NCI-H1930 (cell line): ENCODE results near the gene SMURF2.
A peak's percentile ranks its signal among the peaks of the same experiment; 100 is the strongest.
"Not testable (repeated sequence)": the region's sequence is repeated elsewhere in the genome, so short reads cannot be mapped to it uniquely, and the experiment has no call there.

ENCODE experiments used
- DNase-seq, 2 experiments: peaks; one replicate each; lab custom pipeline; 2025; lab: John Stamatoyannopoulos, UW

SMURF2 gene

GRCh38 chr17:64661976-64662773, at the start of gene SMURF2:
Gene SMURF2, minus strand, starts transcription at chr17:64662307. Its CDS starts 427 bp downstream, at chr17:64661880.
- peak; percentile 34 to 44 for DNase-seq

GRCh38 chr17:64709481-64709880, 47.4 kb upstream of the SMURF2 start:
- no peak for DNase-seq

DNA sequence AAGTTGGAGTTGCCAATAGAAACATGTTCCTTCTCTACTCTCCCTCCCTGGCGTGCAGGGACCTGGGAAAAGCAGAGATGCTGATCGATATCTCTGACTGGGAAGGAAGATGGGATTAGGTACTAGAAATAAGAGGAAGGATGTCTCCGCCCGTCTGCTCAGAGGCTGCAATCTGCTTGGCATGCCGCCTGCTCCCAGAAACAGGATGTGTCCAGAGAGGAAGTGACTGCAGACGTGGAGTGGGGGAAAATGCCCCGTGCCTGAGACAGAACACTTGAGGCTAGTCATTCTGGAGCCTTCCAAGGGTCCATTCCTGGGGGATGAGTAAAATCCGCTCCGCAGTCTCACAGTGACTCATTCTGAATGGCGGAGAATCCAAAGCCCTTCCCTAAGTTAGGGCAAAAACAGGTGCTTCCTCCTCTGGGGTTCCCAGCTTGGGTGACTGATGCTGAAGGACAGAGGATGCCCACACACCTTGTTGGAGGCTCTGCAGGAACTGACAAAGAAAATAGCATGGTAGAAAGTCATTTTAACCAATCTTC, 45.0 kb upstream of the SMURF2 start:
- DNase-seq: no peak

DNA sequence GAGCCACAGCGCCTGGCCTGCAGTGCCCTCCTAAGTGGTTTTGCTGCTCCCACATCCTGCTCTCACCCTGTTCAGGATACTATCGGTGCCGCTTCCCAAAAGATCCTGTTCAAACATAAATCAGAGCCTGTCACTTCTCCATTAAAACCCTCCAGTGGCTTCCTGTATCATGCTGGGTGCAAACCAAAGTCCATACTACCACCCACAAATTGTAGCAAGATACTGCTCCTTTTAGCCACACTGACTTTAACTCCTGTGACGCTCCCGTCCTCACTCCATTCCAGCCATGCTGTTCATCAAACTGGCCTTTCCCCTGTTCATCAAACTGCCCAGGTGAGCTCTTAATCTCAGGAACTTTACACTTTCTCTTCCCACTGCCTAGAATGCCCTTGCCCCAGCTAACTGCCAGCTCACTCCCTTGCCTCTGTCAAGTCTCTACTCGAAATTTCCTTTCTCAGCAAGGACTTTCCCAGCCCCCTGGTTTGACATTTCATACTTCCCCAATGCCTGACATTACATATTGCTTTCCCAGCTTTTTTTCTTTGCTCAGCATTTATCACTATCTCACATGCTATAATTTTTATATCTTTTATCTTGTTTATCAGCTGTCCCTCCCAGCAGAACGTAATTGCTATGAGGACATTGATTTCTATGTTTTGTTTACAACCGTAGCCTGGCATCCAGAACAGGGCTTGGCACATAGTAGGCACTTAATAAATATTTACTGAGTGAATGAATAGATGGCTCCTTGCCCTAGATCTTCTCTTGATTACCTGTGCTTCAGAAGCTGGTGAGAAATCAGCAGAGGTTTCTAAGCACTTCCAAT, 44.3 kb upstream of the SMURF2 start:
- DNase-seq: no peak

DNA sequence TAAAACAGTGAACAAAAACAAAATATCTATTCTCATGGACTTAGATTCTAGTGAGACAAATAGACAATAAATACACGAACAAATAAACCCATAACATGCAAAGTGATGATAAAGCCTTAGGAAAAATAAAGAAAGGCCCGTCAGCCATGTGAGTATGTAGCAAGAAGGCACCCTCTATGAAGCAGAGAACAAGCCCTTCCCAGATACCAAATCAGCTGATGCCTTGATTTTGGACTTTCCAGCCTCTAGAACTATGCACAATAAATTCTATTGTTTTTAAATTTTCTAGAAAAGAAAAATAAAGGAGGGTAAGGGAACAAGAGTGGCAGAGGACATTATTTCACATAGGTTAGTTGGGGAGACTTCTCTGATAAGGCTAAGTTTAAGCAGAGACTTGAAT, 40.7 kb upstream of the SMURF2 start:
- DNase-seq: no peak

DNA sequence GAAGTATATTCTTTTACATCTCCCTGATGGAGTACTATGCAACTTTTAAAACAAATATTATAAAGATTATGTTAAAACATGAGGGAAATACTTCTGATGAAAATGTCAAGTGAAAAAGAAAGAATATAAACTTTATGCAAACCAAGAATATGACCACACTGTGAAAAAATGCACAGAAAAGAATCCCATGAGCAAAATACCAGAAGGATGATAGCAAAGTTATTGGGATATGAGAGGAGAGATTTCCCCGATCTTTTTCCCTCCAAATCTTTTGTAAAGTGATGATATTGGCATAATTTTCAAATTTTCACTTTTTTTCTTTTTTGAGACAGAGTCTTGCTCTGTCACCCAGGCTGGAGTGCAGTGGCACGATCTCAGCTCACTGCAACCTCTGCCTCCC, 36.6 kb upstream of the SMURF2 start:
- DNase-seq: no peak

GRCh38 chr17:64694207-64694606, 32.1 kb upstream of the SMURF2 start:
- no peak for DNase-seq

DNA sequence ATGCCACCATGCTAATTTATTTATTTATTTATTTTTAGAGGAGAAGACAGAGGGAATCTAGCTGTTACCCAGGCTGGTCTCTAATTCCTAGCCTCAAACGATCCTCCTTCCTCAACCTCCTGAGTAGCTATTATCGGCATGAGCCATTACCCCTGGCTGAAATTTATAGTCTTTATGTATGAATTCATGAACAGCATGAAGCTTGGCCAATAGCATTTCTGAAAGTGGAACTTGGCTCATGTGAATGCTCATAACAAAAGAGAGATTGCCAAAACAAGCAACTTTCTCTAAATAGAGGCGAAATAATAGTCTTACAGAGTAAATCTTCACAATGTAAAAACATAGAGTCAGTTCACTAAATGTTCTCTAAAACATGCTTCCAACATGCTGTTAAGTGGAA, 30.1 kb upstream of the SMURF2 start:
- no peak for DNase-seq

GRCh38 chr17:64689106-64689505, 27.0 kb upstream of the SMURF2 start:
- no peak for DNase-seq

DNA sequence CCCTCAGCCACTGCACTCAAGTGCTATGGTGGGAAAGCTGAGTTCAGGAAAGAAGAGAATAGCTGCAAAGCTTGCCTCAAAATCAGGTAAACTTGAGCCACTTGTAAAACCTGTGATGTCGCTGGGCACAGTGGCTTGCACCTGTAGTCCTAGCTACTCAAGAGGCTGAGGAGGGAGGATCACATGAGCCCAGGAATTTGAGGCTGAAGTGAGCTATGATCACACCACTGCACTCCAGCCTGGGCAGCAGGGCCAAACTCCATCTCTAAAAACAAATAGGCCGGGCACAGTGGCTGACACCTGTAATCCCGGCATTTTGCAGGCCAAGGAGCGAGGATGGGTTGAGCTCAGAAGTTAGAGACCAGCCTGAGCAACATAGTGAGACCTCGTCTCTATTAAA, 26.4 kb upstream of the SMURF2 start:
- no peak for DNase-seq

GRCh38 chr17:64687961-64688360, 25.9 kb upstream of the SMURF2 start:
- DNase-seq: no peak

GRCh38 chr17:64687376-64687775, 25.3 kb upstream of the SMURF2 start:
- no peak for DNase-seq

- no peak for DNase-seq
Observed at GRCh38 chr17:64686705-64687104, 24.6 kb upstream of the SMURF2 start.

DNA sequence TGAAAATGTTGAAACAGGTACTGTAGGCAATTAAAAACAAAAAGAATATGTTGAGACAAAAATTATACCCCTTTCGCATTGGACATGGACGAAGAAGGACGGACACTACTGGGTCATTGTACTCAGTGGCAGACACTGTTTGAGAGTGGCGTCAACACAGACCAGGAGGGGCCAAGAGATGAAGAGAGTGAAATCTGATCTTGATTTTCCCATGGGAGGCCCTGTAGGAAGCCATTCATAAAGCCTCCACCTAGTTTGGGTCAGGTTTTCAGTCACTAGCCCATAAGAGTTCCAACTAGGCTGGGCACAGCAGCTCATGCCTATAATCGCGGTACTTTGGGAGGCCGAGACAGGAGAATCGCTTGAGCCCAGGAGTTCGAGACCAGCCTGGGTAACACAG, 23.6 kb upstream of the SMURF2 start:
- DNase-seq: peak; percentile 25 to 30

DNA sequence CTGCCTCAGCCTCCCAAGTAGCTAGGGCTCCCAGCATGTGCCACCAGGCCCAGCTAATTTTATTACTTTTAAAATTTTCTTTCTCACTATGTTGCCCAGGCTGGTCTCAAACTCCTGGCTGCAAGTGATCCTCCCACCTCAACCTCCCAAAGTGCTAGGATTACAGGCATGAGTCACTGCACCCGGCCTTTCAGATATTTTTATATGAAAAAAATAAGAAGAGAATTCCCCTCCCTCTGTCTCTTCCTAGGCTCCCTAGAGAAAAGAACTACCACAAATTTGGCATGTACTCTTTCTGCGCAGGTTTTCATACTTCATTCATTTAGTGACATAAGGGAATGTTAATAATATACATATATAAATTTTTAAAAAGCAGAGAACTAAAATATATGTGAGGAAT, 21.7 kb upstream of the SMURF2 start:
- no peak for DNase-seq

DNA sequence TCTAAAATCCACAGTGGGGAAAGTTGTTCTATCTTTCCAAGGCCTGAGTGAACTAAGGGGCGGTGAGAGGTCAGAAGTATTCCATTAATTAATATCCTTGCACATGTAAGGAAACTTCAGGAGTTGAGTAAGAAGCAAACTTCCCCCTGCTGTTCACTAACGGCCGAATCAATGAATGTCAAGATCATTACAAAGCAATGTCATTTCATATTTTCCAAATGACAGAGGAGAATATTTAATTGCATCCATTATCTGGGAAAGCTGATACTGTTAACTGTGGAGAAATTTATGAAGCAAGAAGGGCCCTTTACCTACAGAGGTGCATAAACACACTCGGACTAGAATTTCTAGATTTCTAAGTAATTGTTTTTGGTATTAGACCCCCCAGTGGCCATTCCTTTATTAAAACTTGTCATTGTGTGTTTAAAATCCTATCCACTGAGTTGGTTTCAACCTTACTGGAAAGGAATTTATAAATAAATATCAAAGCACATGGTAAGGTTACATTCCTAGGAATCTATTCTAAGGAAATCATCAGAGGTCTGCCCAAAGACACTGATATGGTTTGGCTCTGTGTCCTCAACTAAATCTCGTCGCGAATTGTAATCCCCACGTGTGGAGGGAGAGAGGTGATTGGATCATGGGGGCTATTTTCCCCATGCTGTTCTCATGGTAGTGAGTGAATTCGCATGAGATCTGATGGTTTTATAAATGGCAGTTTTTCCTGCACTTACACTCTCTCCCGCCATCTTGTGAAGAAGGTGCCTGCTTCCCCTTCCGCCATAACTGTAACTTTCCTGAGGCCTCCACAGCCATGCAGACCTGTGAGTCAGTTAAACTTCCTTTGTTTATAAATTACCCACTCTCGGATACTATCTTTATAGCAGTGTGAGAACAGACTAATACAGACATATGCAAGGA, 20.4 kb upstream of the SMURF2 start:
- DNase-seq: no peak

GRCh38 chr17:64679710-64680216, 17.7 kb upstream of the SMURF2 start:
- DNase-seq: no peak

DNA sequence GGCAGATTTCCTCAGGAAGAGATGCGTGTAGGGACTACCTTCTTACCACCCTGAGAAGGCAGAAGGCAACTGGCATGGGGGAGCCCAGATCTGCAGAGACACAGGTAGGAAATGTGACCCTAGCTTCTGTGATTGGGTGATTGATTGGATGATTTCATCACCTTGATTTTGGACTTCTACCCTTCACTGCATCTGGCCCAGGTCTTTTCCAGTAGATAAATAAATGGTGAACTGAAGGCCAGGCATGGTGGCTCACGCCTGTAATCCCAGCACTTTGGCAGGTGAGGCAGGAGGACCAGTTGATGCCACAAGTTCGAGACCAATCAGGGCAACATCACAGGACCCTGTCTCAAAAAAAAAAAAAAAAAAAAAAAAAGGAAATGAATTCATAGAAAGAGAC, 14.7 kb upstream of the SMURF2 start:
- DNase-seq: no peak

DNA sequence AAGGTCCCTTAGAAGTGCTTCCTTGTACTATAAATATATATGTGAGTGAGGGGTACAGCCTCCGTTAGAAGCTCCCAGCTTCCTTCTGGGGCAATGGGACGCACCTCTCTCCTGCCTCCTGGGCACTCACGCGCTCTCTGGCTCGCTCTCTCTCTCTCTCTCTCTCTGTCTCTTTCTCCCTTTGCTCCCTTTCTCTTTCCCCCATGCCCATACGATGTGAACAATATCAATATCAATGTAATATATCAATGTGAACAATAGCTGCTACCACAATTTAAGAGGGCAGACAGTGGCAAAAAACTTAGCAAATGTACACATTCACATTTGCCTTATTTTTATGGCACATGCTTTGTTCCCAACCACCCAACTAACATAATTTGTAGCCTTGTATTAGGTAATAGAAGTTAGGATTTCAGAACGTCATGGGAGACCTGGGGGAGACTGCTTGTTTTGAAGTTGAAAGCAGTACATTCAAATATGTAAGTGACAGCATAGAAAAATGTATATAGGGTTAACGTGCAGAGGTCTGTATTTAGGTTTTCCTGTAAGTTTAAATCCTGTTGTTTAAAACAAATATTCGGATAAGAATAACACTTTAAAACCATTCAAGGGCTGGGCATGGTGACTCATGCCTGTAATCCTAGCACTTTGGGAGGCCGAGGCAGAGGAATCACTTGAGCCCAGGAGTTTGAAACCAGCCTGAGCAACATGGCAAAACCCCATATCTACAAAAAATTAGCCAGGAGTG, 8.9 kb upstream of the SMURF2 start:
- not testable (repeated sequence) for DNase-seq

DNA sequence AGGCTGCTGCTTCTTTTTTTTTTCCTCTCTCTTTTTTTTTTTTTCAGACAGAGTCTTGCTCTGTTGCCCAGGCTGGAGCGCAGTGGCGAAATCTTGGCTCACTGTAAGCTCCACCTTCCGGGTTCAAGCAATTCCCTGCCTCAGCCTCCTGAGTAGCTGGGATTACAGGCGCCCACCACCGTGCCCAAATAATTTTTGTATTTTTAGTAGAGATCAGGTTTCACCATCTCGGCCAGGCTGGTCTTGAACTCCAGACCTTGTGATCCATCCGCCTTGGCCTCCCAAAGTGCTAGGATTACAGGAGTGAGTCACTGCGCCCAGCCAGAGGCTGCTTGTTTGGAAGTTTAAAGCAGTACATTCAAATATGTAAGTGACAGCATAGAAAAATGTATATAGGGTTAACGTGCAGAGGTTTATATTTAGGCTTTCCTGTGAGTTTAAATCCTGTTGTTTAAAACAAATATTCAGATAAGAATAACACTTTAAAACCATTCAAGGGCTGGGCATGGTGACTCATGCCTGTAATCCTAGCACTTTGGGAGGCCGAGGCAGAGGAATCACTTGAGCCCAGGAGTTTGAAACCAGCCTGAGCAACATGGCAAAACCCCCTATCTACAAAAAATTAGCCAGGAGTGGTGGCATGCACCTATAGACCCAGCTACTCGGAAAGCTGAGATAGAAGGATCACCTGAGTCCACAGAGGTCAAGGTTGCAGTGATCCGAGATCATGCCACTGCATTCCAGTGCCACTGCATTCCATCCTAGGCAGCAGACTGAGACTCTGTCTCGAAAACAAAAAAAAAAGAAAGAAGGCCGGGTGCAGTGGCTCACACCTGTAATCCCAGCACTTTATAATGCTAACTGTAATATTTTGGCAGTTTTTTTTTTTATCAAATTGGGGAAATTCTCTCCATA, 6.0 kb upstream of the SMURF2 start:
- not testable (repeated sequence) for DNase-seq
